Left lung (tissue), 14 donors: ENCODE results near the gene EHBP1. TPM values are rescaled to one million over a fixed set of nuclear protein-coding genes. Genes with fewer than 3 reads are reported as not detected.

Experiments used
- ATAC-seq: fragments of 200-7000 bp; cut with Tn5 transposase; one replicate; pipeline ENCODE4 v1.9.1; 2020; ENCODE audit warnings: moderate library complexity
- DNase-seq, 4 donors: peaks; one replicate each; pipeline ENCODE4 v3.0.0-alpha.2; 2013 to 2020
- H3K27ac ChIP-seq, 2 donors: fragments of 200-600 bp; sonication (generic) in 1 of 2; one replicate each; pipeline versions ENCODE4 v1.5.0 to v1.8.0; 2020 to 2021
- H3K27me3 ChIP-seq, 2 donors: fragments of 200-600 bp; sonication (generic) in 1 of 2; one replicate each; pipeline versions ENCODE4 v1.5.0 to v1.8.0; 2020 to 2021
- H3K36me3 ChIP-seq, 2 donors: fragments of 200-600 bp; sonication (generic) in 1 of 2; one replicate each; pipeline versions ENCODE4 v1.5.0 to v1.8.0; 2020 to 2021
- H3K4me1 ChIP-seq, 2 donors: fragments of 200-600 bp; one replicate each; pipeline ENCODE4 v1.8.0; 2021
- H3K4me3 ChIP-seq, 2 donors: fragments of 200-600 bp; sonication (generic) in 1 of 2; one replicate each; pipeline versions ENCODE4 v1.5.0 to v1.8.0; 2020 to 2021; ENCODE audit warnings: mild to moderate bottlenecking in 1 of 2
- H3K9me3 ChIP-seq, 2 donors: fragments of 200-600 bp; sonication (generic) in 1 of 2; one replicate each; pipeline versions ENCODE4 v1.5.0 to v1.8.0; 2020 to 2021
- CTCF ChIP-seq, 2 donors: fragments of 200-600 bp; sonication (generic) in 1 of 2; IDR thresholded peaks; one replicate each; pipeline versions ENCODE4 v1.5.0 to v1.8.0; 2021; ENCODE audit warnings: antibody characterized with exemption in 2 of 2
- intact Hi-C, 2 donors: fragments of 100-400 bp; cut with DNase I; formaldehyde crosslinking; loops; one replicate each; pipeline versions ENCODE4 v1.11.2 to v1.14.2; 2022
- long read RNA-seq, 12 donors: library from polyadenylated mRNA in 2 of 12; unstranded in 2 of 12; transcript quantifications; one replicate each; pipeline ENCODE4 v2.0.0 and lab custom pipeline, GENCODE V29; 2019 to 2026
- polyA plus RNA-seq, 6 donors: library from polyadenylated mRNA; unstranded; fragments of 120-200 nt; gene quantifications; one replicate each; pipeline ENCODE4 v1.2.1, GENCODE V29; 2013; ENCODE audit not compliant: insufficient read length in 6 of 6
- total RNA-seq, 2 donors: library from RNA; stranded (reverse); fragmentation: NEBNext Ultra II Directional; extraction: Animal tissue kit (Norgen Biotek cat#: 25700); gene quantifications; one replicate each; pipeline ENCODE4 v1.2.1, GENCODE V29; 2021
- donor health status: DM: no; HTN: yes; CAD: no.
- donor health status: DM: no; HTN: no; CAD: no.

Gene EHBP1
- total RNA-seq (10 to 100 TPM; 37.4 to 39.5 TPM), polyA plus RNA-seq (10 to 100 TPM; 35.4 to 48.9 (median 40.8) TPM)
- long read RNA-seq, donor 1, partial matches to known transcripts: 0 of 3 reads
- long read RNA-seq, donor 1, other reads (novel, unspliced or antisense): 0 of 3 reads
- long read RNA-seq, donor 2, partial matches to known transcripts: 5 of 8 reads
- long read RNA-seq, donor 2, other reads (novel, unspliced or antisense): 0 of 8 reads
- long read RNA-seq, donor 3, partial matches to known transcripts: 0 of 1 reads
- long read RNA-seq, donor 3, other reads (novel, unspliced or antisense): 0 of 1 reads
- long read RNA-seq, donor 4, partial matches to known transcripts: 0 of 2 reads
- long read RNA-seq, donor 4, other reads (novel, unspliced or antisense): 2 of 2 reads
- long read RNA-seq, donor 5, partial matches to known transcripts: 5 of 8 reads
- long read RNA-seq, donor 5, other reads (novel, unspliced or antisense): 0 of 8 reads
- long read RNA-seq, donor 6, partial matches to known transcripts: 0 of 2 reads
- long read RNA-seq, donor 6, other reads (novel, unspliced or antisense): 0 of 2 reads
- long read RNA-seq, donor 7, partial matches to known transcripts: 0 of 1 reads
- long read RNA-seq, donor 7, other reads (novel, unspliced or antisense): 0 of 1 reads
- long read RNA-seq, donor 8, full-length matches to known transcripts: 6 of 6 reads
- long read RNA-seq, donor 8, partial matches to known transcripts: 0 of 6 reads
- long read RNA-seq, donor 8, other reads (novel, unspliced or antisense): 0 of 6 reads
- long read RNA-seq, donor 9: 0 reads
- long read RNA-seq, donor 10, partial matches to known transcripts: 1 of 2 reads
- long read RNA-seq, donor 10, other reads (novel, unspliced or antisense): 1 of 2 reads
- long read RNA-seq, donor 11, partial matches to known transcripts: 5 of 6 reads
- long read RNA-seq, donor 11, other reads (novel, unspliced or antisense): 0 of 6 reads
- long read RNA-seq, donor 12, partial matches to known transcripts: 0 of 1 reads
- long read RNA-seq, donor 12, other reads (novel, unspliced or antisense): 0 of 1 reads

- peaks cover 3 to 38% of the 10 kb centered on the region in 2 donors for H3K4me1 ChIP-seq
- no peaks in the 10 kb centered on the region for H3K9me3 ChIP-seq
- no peak for TF ChIP-seq CTCF (IDR thresholded peaks at IDR 0.05)
- H3K27me3 ChIP-seq: no peaks in the 10 kb centered on the region
- ATAC-seq: peak; percentile 98
- intact Hi-C loops: no loop called here
- peak within 1 kb of the TSS; percentile 78 to 84 for H3K27ac ChIP-seq
- peak within 1 kb of the TSS; percentile 72 to 76 for H3K4me3 ChIP-seq
- H3K36me3 ChIP-seq: no peaks in the 10 kb centered on the region
- DNase-seq: peak; percentile 96 to 99 (median 99)
These were observed at the start of gene EHBP1 for GRCh38 chr2:62705007-62705829. Gene EHBP1 (plus strand): TSS chr2:62705713. CDS start chr2:62707192, 1,479 bp downstream.

GRCh38 chr2:62657783-62658182 is 47.7 kb upstream of the EHBP1 start:
- H3K9me3 ChIP-seq: no peaks in the 10 kb centered on the region

GRCh38 chr2:62658891-62659290 is 46.6 kb upstream of the EHBP1 start:
- Histone ChIP-seq H3K36me3 (no peaks in the 10 kb centered on the region), H3K9me3 (no peaks in the 10 kb centered on the region), H3K27me3 (no peaks in the 10 kb centered on the region), H3K27ac (no peak overlapping the region), H3K4me3 (no peak overlapping the region), H3K4me1 (peaks cover 0 to 11% of the 10 kb centered on the region in 2 donors)
- no peak for TF ChIP-seq CTCF (IDR thresholded peaks at IDR 0.05)
- intact Hi-C loops: no loop called here
- ATAC-seq (peak; percentile 26), DNase-seq (no peak)

More at GRCh38 chr2:62657783-62658182, 47.7 kb upstream of the EHBP1 start:
- no peaks in the 10 kb centered on the region for H3K36me3 ChIP-seq
- no peak for DNase-seq
- intact Hi-C loops: no loop called here
- H3K27me3 ChIP-seq: no peaks in the 10 kb centered on the region
- H3K27ac ChIP-seq: no peak overlapping the region
- no peak for TF ChIP-seq CTCF (IDR thresholded peaks at IDR 0.05)
- ATAC-seq: no peak
- H3K4me1 ChIP-seq: peaks cover 0 to 11% of the 10 kb centered on the region in 2 donors
- H3K4me3 ChIP-seq: no peak overlapping the region

GRCh38 chr2:62660087-62660486 is 45.4 kb upstream of the EHBP1 start:
- no peak for TF ChIP-seq CTCF (IDR thresholded peaks at IDR 0.05)
- DNase-seq: no peak
- Histone ChIP-seq H3K36me3 (no peaks in the 10 kb centered on the region), H3K9me3 (no peaks in the 10 kb centered on the region), H3K27ac (no peak overlapping the region), H3K4me1 (peaks cover 8 to 11% of the 10 kb centered on the region in 2 donors), H3K4me3 (no peak overlapping the region), H3K27me3 (no peaks in the 10 kb centered on the region)
- peak; percentile 44 for ATAC-seq
- intact Hi-C loops: no loop called here
